A549 (cell line): ENCODE data around the gene ZDHHC11. TPM values are rescaled to one million over a fixed set of nuclear protein-coding genes. Genes with fewer than 3 reads are reported as not detected.

Source experiments
- ATAC-seq, 2 experiments: fragments of 200-7000 bp in 1 of 2; fragments of >200 bp in 1 of 2; cut with Nextera tagmentation in 1 of 2; cut with Tn5 transposase in 1 of 2; 3 replicates each; pipeline versions ENCODE4 v1.8.0 to v1.9.1; 2018 to 2020; ENCODE audit warnings: mild to moderate bottlenecking in 1 of 2, moderate library complexity in 1 of 2
- CTCF ChIA-PET: fragments of 300-600 bp; sonication (Branson Sonifier 250); formaldehyde crosslinking; extraction: SDS; loops from one replicate; lab custom pipeline; 2021; ENCODE audit warnings: antibody characterized with exemption, inconsistent platforms; lab: Yijun Ruan, JAX
- POLR2A ChIA-PET: fragments of 350-600 bp; formaldehyde crosslinking; extraction: SDS; loops from one replicate; lab custom pipeline; 2021; ENCODE audit warnings: antibody characterized with exemption, inconsistent platforms; lab: Yijun Ruan, JAX
- DNase-seq, 2 experiments: peaks; one replicate each; pipeline versions ENCODE4 v3.0.0 to v3.0.0-alpha.2; 2011 to 2016; ENCODE audit warnings: low read depth in 1 of 2, low spot score in 1 of 2
- FAIRE-seq: peaks from 2 replicates; lab custom pipeline; 2011; peaks lifted over from hg19 to GRCh38; lab: Jason Lieb, UNC
- H3K27ac ChIP-seq, 2 experiments: fragments of >200 bp; sonication (Bioruptor Twin); formaldehyde crosslinking; 3 replicates each; pipeline ENCODE4 v1.5.1; 2016 to 2017
- H3K4me1 ChIP-seq: fragments of >200 bp; sonication (Bioruptor Twin); formaldehyde crosslinking; 3 replicates; pipeline ENCODE4 v1.6.1; 2016
- H3K4me2 ChIP-seq: fragments of >200 bp; sonication (Bioruptor Twin); formaldehyde crosslinking; 3 replicates; pipeline ENCODE4 v1.6.1; 2016
- H3K4me3 ChIP-seq: fragments of >200 bp; sonication (Bioruptor Twin); formaldehyde crosslinking; 3 replicates; pipeline ENCODE4 v1.5.1; 2016
- H3K9me3 ChIP-seq: fragments of >200 bp; sonication (Bioruptor Twin); formaldehyde crosslinking; 3 replicates; pipeline ENCODE4 v1.6.1; 2016
- EHF ChIP-seq: fragments of 250-450 bp; sonication (Bioruptor Pico); IDR thresholded peaks from 2 replicates; pipeline ENCODE4 v1.5.0; 2020; ENCODE audit warnings: mild to moderate bottlenecking
- EHMT2 ChIP-seq: fragments of 200-600 bp; sonication (generic); IDR thresholded peaks from 2 replicates; pipeline ENCODE4 v1.6.1; 2016; ENCODE audit warnings: antibody characterized with exemption, low read depth, mild to moderate bottlenecking, moderate library complexity
- EP300 ChIP-seq, 2 experiments: fragments of >200 bp; sonication (Bioruptor Twin); formaldehyde crosslinking; IDR thresholded peaks; 2 replicates in 1 of 2; 3 replicates in 1 of 2; pipeline ENCODE4 v1.6.1; 2016 to 2017
- FOSB ChIP-seq: fragments of 250-450 bp; sonication (Bioruptor Pico); IDR thresholded peaks from 2 replicates; pipeline ENCODE4 v1.5.0; 2020; ENCODE audit warnings: mild to moderate bottlenecking, moderate library complexity
- FOXS1 ChIP-seq: fragments of 250-450 bp; sonication (Bioruptor Pico); IDR thresholded peaks from 2 replicates; pipeline ENCODE4 v1.5.0; 2020; ENCODE audit warnings: mild to moderate bottlenecking, moderate library complexity
- GATA3 ChIP-seq: IDR thresholded peaks from 2 replicates; pipeline ENCODE4 v1.6.1; 2012; ENCODE audit warnings: borderline replicate concordance
- JUNB ChIP-seq: fragments of >200 bp; sonication (Bioruptor Twin); formaldehyde crosslinking; IDR thresholded peaks from 2 replicates; pipeline ENCODE4 v1.6.1; 2016
- KDM5A ChIP-seq: fragments of 200-600 bp; sonication (generic); IDR thresholded peaks from 2 replicates; pipeline ENCODE4 v1.6.1; 2016; ENCODE audit warnings: antibody characterized with exemption, mild to moderate bottlenecking
- NFE2L2 ChIP-seq: fragments of 150-350 bp; conservative IDR thresholded peaks from 2 replicates; pipeline ENCODE4 v1.6.1; 2014; ENCODE audit warnings: low read length
- NR3C1 ChIP-seq: fragments of >200 bp; sonication (Bioruptor Twin); formaldehyde crosslinking; IDR thresholded peaks from 3 replicates; pipeline ENCODE4 v1.6.1; 2017
- POLR2A ChIP-seq: IDR thresholded peaks from 2 replicates; pipeline ENCODE4 v1.6.1; 2012; ENCODE audit warnings: mild to moderate bottlenecking, low read length
- POLR2AphosphoS2 ChIP-seq: conservative IDR thresholded peaks from 2 replicates; pipeline ENCODE4 v1.6.1; 2012; ENCODE audit warnings: low read length, improper control_type of control experiment, inconsistent platforms
- TFCP2L1 ChIP-seq: fragments of 250-450 bp; sonication (Bioruptor Pico); IDR thresholded peaks from 2 replicates; pipeline ENCODE4 v1.5.0; 2021; ENCODE audit warnings: mild to moderate bottlenecking
- WGBS: methylation state at CpG from one replicate; pipeline ENCODE4 v1.1.6; 2017; ENCODE audit errors: missing lambda C conversion rate; 5-methylcytosine and 5-hydroxymethylcytosine counted together
- polyA plus RNA-seq, 4 experiments: library from polyadenylated mRNA; depleted of rRNA in 3 of 4; stranded (reverse); fragments of >200 nt; fragmentation: RNase III in 1 of 4; extraction: RNeasy Plus Mini Kit Qiagen cat#74134 plus additional on column Dnase treatment in 1 of 4; gene quantifications; 2 replicates in 3 of 4; 3 replicates in 1 of 4; pipeline ENCODE4 v1.2.3, GENCODE V29; 2011 to 2017
- TF ChIP-seq, protein P1 (sequence below): fragments of >200 bp; sonication (Bioruptor Twin); formaldehyde crosslinking; IDR thresholded peaks from 2 replicates; pipeline ENCODE4 v1.6.1; 2016
- TF ChIP-seq, protein P2 (sequence below): fragments of >200 bp; sonication (Bioruptor Twin); formaldehyde crosslinking; IDR thresholded peaks from 3 replicates; pipeline ENCODE4 v1.5.1; 2016
- TF ChIP-seq, protein P3 (sequence below): fragments of 250-450 bp; sonication (Bioruptor Pico); IDR thresholded peaks from 2 replicates; pipeline ENCODE4 v1.5.0; 2021; ENCODE audit warnings: mild to moderate bottlenecking, moderate library complexity, borderline replicate concordance
- TF ChIP-seq, protein P4 (sequence below): fragments of 450-650 bp; IDR thresholded peaks from 2 replicates; pipeline ENCODE4 v1.6.1; 2014; ENCODE audit warnings: antibody characterized with exemption

The ZDHHC11 gene
- polyA plus RNA-seq, 2 of the 4 experiments (the other 2 are of a cell fraction) = 2.6 to 13.7 TPM

DNA sequence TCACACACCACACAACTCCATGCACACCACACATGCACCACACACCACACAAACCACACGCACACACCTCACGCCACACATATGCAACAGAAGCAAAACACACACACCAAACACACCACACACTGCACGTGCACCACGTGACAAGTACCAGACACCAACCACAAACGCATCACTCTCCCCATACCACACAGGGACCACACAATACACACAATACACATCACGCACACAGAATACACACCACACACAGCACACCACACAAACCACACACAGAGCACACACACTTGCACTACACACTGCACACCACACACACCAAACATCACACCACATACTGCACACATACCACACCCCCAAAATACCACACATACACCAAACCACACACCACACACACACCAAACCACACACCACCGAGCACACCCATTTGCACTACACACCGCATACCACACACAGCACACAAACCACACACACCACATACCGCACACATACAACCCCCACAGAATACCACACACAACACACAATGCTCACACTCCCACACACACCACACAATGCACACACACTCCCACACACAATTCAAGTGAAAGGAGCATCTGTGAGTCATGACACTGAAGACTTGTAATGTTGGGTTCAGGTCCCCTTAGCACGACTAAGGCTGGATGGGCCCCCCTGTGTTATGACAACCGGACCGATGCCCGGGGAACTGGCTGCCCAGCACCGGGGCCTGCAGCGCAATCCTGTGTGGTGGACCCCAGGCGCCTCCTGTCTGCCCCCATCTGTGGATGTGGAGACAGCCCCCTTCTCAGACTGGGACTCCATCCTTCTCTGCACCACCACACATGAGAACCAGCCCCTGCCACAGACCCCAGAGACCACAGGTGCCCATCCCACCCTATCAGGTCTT lies 6.0 kb upstream of the ZDHHC11 start:
- POLR2A ChIA-PET = no interaction called here
- no peak overlapping the region for H3K4me2 ChIP-seq
- no peaks in the 10 kb centered on the region for H3K4me1 ChIP-seq
- CTCF ChIA-PET = no interaction called here
- WGBS = 91% methylated on average over 14 of the region's 16 CpGs
- no peak for TF ChIP-seq NR3C1
- no peak for TF ChIP-seq EHMT2
- TF ChIP-seq EP300 (IDR thresholded peaks at IDR 0.05) = no peak
- TF ChIP-seq TFCP2L1 = no peak
- TF ChIP-seq, protein P1, sequence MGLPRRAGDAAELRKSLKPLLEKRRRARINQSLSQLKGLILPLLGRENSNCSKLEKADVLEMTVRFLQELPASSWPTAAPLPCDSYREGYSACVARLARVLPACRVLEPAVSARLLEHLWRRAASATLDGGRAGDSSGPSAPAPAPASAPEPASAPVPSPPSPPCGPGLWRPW = no peak
- TF ChIP-seq POLR2AphosphoS2 = no peak
- no peak for ATAC-seq
- no peak for DNase-seq
- no peak overlapping the region for H3K27ac ChIP-seq
- no peak for FAIRE-seq
- H3K9me3 ChIP-seq = no peaks in the 10 kb centered on the region
- H3K4me3 ChIP-seq = no peak overlapping the region

DNA sequence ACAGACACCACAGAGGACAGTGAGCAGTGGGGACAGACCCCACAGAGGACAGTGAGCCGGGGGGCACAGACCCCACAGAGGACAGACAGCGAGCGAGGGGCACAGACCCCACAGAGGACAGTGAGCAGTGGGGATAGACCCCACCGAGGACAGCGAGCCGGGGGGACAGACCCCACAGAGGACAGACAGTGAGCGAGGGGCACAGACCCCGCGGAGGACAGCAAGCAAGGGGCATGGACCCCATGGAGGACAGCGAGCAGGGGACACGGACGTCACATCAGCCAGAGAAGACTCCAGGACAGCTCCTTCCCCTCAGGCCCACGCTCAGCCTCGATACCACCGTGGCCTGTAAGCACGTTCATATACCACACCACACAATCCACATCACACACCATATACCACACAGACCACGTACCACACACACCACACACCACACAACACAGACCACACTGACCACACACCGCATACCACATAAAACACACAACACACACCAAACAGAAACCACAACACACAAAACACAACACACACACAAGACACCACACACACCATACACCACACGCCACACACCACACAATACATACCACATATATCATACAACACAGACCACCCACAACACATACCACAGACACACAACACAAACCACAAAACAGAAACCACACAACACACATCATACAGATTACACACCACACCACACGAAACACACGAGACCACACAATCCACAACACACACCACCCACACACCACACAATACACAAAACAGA lies 5.2 kb upstream of the ZDHHC11 start:
- TF ChIP-seq GATA3 = no peak
- TF ChIP-seq POLR2A = peak; percentile 22; the same call in 1 of the 2 replicates
- TF ChIP-seq, all 56 proteins: peak for 1
- Histone ChIP-seq H3K4me3 (no peak overlapping the region), H3K4me2 (no peak overlapping the region), H3K9me3 (no peaks in the 10 kb centered on the region), H3K4me1 (no peaks in the 10 kb centered on the region), H3K27ac (no peak overlapping the region)
- DNase-seq (peak in 1 of 2 experiments; percentile 45), FAIRE-seq (no peak), ATAC-seq (peak; percentile 20 to 28; a peak in 3 of 6 replicates)
- CTCF ChIA-PET = no interaction called here
- WGBS = 78% methylated on average over 19 of the region's 21 CpGs
- POLR2A ChIA-PET = no interaction called here

DNA sequence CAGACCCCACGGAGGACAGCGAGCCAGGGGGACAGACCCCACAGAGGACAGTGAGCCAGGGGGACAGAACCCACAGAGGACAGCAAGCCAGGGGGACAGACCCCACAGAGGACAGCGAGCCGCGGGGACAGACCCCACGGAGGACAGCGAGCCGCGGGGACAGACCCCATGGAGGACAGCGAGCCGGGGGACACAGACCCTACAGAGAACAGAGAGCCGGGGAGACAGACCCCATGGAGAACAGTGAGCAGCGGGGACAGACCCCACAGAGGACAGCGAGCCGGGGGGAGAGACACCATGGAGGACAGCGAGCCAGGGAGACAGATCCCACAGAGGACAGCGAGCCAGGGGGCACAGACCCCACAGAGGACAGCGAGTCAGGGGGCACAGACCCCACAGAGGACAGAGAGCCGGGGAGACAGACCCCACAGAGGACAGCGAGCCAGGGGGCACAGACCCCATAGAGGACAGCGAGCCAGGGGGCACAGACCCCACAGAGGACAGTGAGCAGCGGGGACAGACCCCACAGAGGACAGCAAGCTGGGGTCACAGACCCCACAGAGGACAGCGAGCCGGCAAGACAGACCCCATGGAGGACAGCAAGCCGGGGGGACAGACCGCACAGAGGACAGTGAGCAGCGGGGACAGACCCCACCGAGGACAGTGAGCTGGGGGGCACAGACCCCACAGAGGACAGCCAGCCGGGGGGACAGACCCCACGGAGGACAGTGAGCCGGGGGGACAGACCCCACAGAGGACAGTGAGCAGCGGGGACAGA lies 4.4 kb upstream of the ZDHHC11 start:
- TF ChIP-seq JUNB (no peak), KDM5A (no peak), FOSB (CRISPR knock-in tag) (no peak), NFE2L2 (no peak), FOXS1 (CRISPR knock-in tag) (no peak), EP300 (IDR thresholded peaks at IDR 0.05) (no peak), EHF (CRISPR knock-in tag) (no peak)
- TF ChIP-seq, protein P2, sequence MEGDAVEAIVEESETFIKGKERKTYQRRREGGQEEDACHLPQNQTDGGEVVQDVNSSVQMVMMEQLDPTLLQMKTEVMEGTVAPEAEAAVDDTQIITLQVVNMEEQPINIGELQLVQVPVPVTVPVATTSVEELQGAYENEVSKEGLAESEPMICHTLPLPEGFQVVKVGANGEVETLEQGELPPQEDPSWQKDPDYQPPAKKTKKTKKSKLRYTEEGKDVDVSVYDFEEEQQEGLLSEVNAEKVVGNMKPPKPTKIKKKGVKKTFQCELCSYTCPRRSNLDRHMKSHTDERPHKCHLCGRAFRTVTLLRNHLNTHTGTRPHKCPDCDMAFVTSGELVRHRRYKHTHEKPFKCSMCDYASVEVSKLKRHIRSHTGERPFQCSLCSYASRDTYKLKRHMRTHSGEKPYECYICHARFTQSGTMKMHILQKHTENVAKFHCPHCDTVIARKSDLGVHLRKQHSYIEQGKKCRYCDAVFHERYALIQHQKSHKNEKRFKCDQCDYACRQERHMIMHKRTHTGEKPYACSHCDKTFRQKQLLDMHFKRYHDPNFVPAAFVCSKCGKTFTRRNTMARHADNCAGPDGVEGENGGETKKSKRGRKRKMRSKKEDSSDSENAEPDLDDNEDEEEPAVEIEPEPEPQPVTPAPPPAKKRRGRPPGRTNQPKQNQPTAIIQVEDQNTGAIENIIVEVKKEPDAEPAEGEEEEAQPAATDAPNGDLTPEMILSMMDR = no peak
- TF ChIP-seq, protein P3, sequence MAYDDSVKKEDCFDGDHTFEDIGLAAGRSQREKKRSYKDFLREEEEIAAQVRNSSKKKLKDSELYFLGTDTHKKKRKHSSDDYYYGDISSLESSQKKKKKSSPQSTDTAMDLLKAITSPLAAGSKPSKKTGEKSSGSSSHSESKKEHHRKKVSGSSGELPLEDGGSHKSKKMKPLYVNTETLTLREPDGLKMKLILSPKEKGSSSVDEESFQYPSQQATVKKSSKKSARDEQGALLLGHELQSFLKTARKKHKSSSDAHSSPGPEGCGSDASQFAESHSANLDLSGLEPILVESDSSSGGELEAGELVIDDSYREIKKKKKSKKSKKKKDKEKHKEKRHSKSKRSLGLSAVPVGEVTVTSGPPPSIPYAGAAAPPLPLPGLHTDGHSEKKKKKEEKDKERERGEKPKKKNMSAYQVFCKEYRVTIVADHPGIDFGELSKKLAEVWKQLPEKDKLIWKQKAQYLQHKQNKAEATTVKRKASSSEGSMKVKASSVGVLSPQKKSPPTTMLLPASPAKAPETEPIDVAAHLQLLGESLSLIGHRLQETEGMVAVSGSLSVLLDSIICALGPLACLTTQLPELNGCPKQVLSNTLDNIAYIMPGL (CRISPR knock-in tag) = no peak
- TF ChIP-seq, protein P4, sequence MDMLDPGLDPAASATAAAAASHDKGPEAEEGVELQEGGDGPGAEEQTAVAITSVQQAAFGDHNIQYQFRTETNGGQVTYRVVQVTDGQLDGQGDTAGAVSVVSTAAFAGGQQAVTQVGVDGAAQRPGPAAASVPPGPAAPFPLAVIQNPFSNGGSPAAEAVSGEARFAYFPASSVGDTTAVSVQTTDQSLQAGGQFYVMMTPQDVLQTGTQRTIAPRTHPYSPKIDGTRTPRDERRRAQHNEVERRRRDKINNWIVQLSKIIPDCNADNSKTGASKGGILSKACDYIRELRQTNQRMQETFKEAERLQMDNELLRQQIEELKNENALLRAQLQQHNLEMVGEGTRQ = no peak
- TF ChIP-seq, all 56 proteins: peak for 0
- Histone ChIP-seq H3K4me1 (no peaks in the 10 kb centered on the region), H3K27ac (no peak overlapping the region), H3K4me3 (no peak overlapping the region), H3K4me2 (no peak overlapping the region), H3K9me3 (no peaks in the 10 kb centered on the region)
- FAIRE-seq (no peak), ATAC-seq (no peak), DNase-seq (no peak)
- 85% methylated on average over 28 of the region's 32 CpGs for WGBS
- POLR2A ChIA-PET = no interaction called here
- CTCF ChIA-PET = interaction anchor here (0.7 kb wide), 1 partner anchor 43 kb away, joined by 3 read pairs; no protein-coding TSS in a partner anchor
